K562 (cell line): ENCODE data around the gene WWOX. TPM values are rescaled to one million over a fixed set of nuclear protein-coding genes. Genes with fewer than 3 reads are reported as not detected.

Experiments used
- ATAC-seq: fragments of 200-7000 bp; cut with Tn5 transposase; 3 replicates; pipeline ENCODE4 v1.9.1; 2020; ENCODE audit warnings: moderate library complexity
- BruUV-seq: library from RNA; stranded (reverse); fragments of 400-500 nt; replicated peaks from 2 replicates; lab custom pipeline; 2021; lab: Mats Ljungman, UMichigan
- CTCF ChIA-PET: fragments of 300-600 bp; formaldehyde crosslinking; extraction: SDS; loops from one replicate; lab custom pipeline; 2021; ENCODE audit warnings: low intra/inter-chr PET ratio; lab: Yijun Ruan, JAX
- POLR2A ChIA-PET: fragments of 300-600, 350-650 bp; sonication (Branson Sonifier 250); formaldehyde crosslinking; extraction: SDS; loops from one replicate; lab custom pipeline; 2021; ENCODE audit warnings: antibody characterized with exemption, inconsistent platforms; lab: Yijun Ruan, JAX
- DNase-seq, 4 experiments: peaks; one replicate each; pipeline versions ENCODE4 v3.0.0 to v3.0.0-alpha.2; 2011 to 2018; ENCODE audit warnings: low spot score in 3 of 4, mixed read lengths in 3 of 4; ENCODE audit errors: extremely low read depth in 1 of 4
- FAIRE-seq: peaks from 2 replicates; lab custom pipeline; 2011; peaks lifted over from hg19 to GRCh38; lab: Jason Lieb, UNC
- H2AFZ ChIP-seq: 2 replicates; pipeline ENCODE4 v1.6.0; 2011; ENCODE audit warnings: low read depth, low read length, control low read depth, inconsistent platforms
- H3K27ac ChIP-seq: fragments of 200-600 bp; 3 replicates; pipeline ENCODE4 v1.8.0; 2011; ENCODE audit warnings: low read depth, mild to moderate bottlenecking, control low read depth, inconsistent platforms, low read length, moderate library complexity, mixed read lengths; ENCODE audit errors: extremely low read depth
- H3K27me3 ChIP-seq, 2 experiments: fragments of 300-600 bp in 1 of 2; 2 replicates in 1 of 2; 3 replicates in 1 of 2; pipeline versions ENCODE4 v1.6.0 to v1.8.0; 2011; ENCODE audit warnings: inconsistent platforms in 2 of 2, low read length in 2 of 2, mild to moderate bottlenecking in 1 of 2, mixed read lengths in 1 of 2, moderate library complexity in 1 of 2; ENCODE audit not compliant: control insufficient read depth in 2 of 2, insufficient read depth in 2 of 2
- H3K36me3 ChIP-seq: fragments of 300-600 bp; 3 replicates; pipeline ENCODE4 v1.8.0; 2011; ENCODE audit warnings: mild to moderate bottlenecking, low read length, inconsistent platforms; ENCODE audit not compliant: control insufficient read depth, insufficient read depth
- H3K4me1 ChIP-seq, 2 experiments: fragments of 200-600 bp in 1 of 2; replicated peaks in 1 of 2; 2 replicates in 1 of 2; 3 replicates in 1 of 2; pipeline versions ENCODE4 v1.5.1 to v1.8.0; 2011; ENCODE audit warnings: inconsistent platforms in 2 of 2, low read length in 2 of 2, mild to moderate bottlenecking in 1 of 2, mixed read lengths in 1 of 2, moderate library complexity in 1 of 2; ENCODE audit not compliant: control insufficient read depth in 2 of 2, insufficient read depth in 2 of 2
- H3K4me2 ChIP-seq: 2 replicates; pipeline ENCODE4 v1.6.1; 2011; ENCODE audit warnings: low read length, control low read depth, inconsistent platforms, mixed read lengths; ENCODE audit not compliant: insufficient read depth
- H3K4me3 ChIP-seq: fragments of 200-600 bp; sonication (generic), shearing (Covaris generic); 2 replicates; pipeline ENCODE4 v1.5.1; 2016; ENCODE audit warnings: control low read depth, inconsistent platforms
- H3K79me2 ChIP-seq: fragments of 200-600 bp; 3 replicates; pipeline ENCODE4 v1.8.0; 2011; ENCODE audit warnings: low read length, inconsistent platforms; ENCODE audit not compliant: control insufficient read depth, insufficient read depth
- H3K9ac ChIP-seq, 2 experiments: 2 replicates each; pipeline versions ENCODE4 v1.6.0 to v1.6.1; 2011; ENCODE audit warnings: low read depth in 2 of 2, low read length in 2 of 2, control low read depth in 1 of 2, inconsistent platforms in 1 of 2, mild to moderate bottlenecking in 1 of 2, mixed read lengths in 1 of 2; ENCODE audit not compliant: insufficient read depth in 1 of 2
- H3K9me1 ChIP-seq: one replicate; pipeline ENCODE4 v1.6.0; 2011; ENCODE audit warnings: inconsistent platforms, mild to moderate bottlenecking, low read length, moderate library complexity; ENCODE audit not compliant: control insufficient read depth, insufficient read depth
- H3K9me3 ChIP-seq: replicated peaks from 2 replicates; pipeline ENCODE4 v1.5.1; 2011; ENCODE audit warnings: low read depth, low read length, inconsistent platforms; ENCODE audit not compliant: control insufficient read depth, insufficient read depth
- H4K20me1 ChIP-seq: replicated peaks from 2 replicates; pipeline ENCODE4 v1.6.1; 2011; ENCODE audit warnings: low read length, inconsistent platforms, mixed read lengths; ENCODE audit not compliant: control insufficient read depth, insufficient read depth
- DMBX1 ChIP-seq: fragments of 250-450 bp; sonication (Bioruptor Pico); IDR thresholded peaks from 2 replicates; pipeline ENCODE4 v1.8.0; 2022; ENCODE audit warnings: inconsistent platforms, mild to moderate bottlenecking, moderate library complexity, borderline replicate concordance
- FOXP1 ChIP-seq: sonication (generic); formaldehyde crosslinking; IDR thresholded peaks from 2 replicates; pipeline ENCODE4 v1.8.0; 2022; ENCODE audit warnings: mild to moderate bottlenecking, missing genetic modification reagents
- KLF1 ChIP-seq: fragments of 450-650 bp; IDR thresholded peaks from 2 replicates; pipeline ENCODE4 v1.6.1; 2016; ENCODE audit warnings: missing genetic modification characterization, missing compliant biosample characterization
- RNF2 ChIP-seq: sonication (generic); IDR thresholded peaks from 2 replicates; pipeline ENCODE4 v1.6.1; 2016
- SOX6 ChIP-seq: fragments of 450-650 bp; IDR thresholded peaks from 2 replicates; pipeline ENCODE4 v1.6.1; 2014; ENCODE audit warnings: mild to moderate bottlenecking
- ZNF121 ChIP-seq: sonication (generic); formaldehyde crosslinking; conservative IDR thresholded peaks from 2 replicates; pipeline ENCODE4 v1.8.0; 2022; ENCODE audit warnings: missing genetic modification reagents
- ZNF561 ChIP-seq: fragments of 450-650 bp; formaldehyde crosslinking; conservative IDR thresholded peaks from 2 replicates; pipeline ENCODE4 v1.4.0; 2020; ENCODE audit warnings: mild to moderate bottlenecking, moderate library complexity
- ZNF586 ChIP-seq: fragments of 450-650 bp; formaldehyde crosslinking; conservative IDR thresholded peaks from 2 replicates; pipeline ENCODE4 v1.4.0; 2020; ENCODE audit warnings: mild to moderate bottlenecking, moderate library complexity
- ZNF75A ChIP-seq: fragments of 450-650 bp; formaldehyde crosslinking; IDR thresholded peaks from 2 replicates; pipeline ENCODE4 v1.4.0; 2020; ENCODE audit warnings: mild to moderate bottlenecking
- WGBS: fragments of 100-300 bp; shearing (Covaris generic); methylation state at CpG from one replicate; pipeline ENCODE4 v1.1.6; 2016; ENCODE audit warnings: low coverage, mixed read lengths; ENCODE audit not compliant: insufficient coverage; ENCODE audit errors: missing lambda C conversion rate; 5-methylcytosine and 5-hydroxymethylcytosine counted together
- in situ Hi-C: fragments of 300-500 bp; cut with MboI; formaldehyde crosslinking; loops from 4 replicates; pipeline ENCODE4 v1.15.0; 2018; ENCODE audit warnings: inconsistent platforms, mixed read lengths
- intact Hi-C: fragments of 100-400 bp; cut with micrococcal nuclease; formaldehyde crosslinking; loops from 2 replicates; pipeline ENCODE4 v1.14.2; 2022
- polyA plus RNA-seq, 8 experiments: library from polyadenylated mRNA; depleted of rRNA in 4 of 8; stranded (reverse) in 5 of 8; unstranded in 3 of 8; fragments of >200 nt; fragmentation: Nextera tagmentation in 2 of 8; fragmentation: Illumina TruSeq in 1 of 8; extraction: Ambion mirVana in 2 of 8; extraction: Trizol in 1 of 8; gene quantifications; 2 replicates each; pipeline versions ENCODE4 v1.2.1 to v1.2.3, GENCODE V29; 2011 to 2014; ENCODE audit warnings: inconsistent platforms in 1 of 8, missing spikeins in 1 of 8
- total RNA-seq, 7 experiments: library from RNA; depleted of rRNA in 6 of 7; stranded (reverse); fragments of >200 nt in 6 of 7; fragmentation: Illumina TruSeq in 2 of 7; extraction: Trizol in 2 of 7; gene quantifications; 2 replicates each; pipeline versions ENCODE4 v1.2.1 to v1.2.3, GENCODE V29; 2011 to 2021; ENCODE audit warnings: low replicate concordance in 1 of 7
- TF ChIP-seq, protein P1 (sequence below): sonication (generic); formaldehyde crosslinking; IDR thresholded peaks from 2 replicates; pipeline ENCODE4 v1.9.0; 2022; ENCODE audit warnings: mild to moderate bottlenecking, missing genetic modification reagents

WWOX gene
- total and polyA plus RNA-seq, 9 of the 15 experiments (the other 6 are each of a cell fraction or from before 2014, with no cell fraction given), result 1.6 to 22.7 (median 8.1) TPM

DNA sequence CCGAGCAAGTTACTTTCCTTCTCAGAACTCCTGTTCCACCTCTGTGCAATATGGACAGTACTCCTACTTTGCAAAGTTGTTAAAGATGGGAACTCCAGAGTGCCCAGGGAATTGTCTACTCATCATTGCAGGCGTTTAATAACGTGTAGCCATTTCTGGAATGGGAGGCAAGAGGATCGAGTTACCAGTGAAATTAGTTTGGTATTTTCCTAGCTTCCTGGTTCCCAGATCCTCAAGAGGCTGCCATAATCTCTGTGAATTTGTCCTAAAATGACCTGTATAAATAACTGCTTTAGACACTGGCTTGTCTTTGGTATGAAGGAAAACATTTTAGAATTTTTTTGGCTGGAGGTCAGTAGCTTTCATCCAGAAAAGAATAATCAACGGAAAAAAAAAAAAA is 27.7 kb downstream of the WWOX start:
- Histone ChIP-seq H3K9ac (no peak overlapping the region), H3K4me2 (no peak overlapping the region)

DNA sequence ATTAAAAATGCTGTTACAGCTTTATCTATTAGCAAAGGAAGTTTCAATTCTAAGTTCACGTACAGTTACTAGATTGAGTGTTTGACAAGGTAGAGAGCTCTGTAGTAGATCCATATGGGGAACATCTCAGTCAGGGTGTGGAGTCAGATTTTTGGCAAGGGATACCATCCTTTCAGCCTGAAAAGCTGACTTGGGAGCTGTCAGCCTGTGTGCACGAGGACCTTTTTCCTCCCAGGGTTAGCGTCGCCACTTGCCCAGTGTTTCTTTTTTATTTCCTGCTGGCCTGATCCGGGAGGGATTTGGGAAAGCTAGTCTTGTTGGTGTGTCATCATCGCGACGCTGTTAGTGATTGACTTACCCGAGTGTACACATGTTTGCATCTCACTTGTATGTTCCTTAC is 29.5 kb downstream of the WWOX start:
- no peak overlapping the region for H3K27ac ChIP-seq
- WGBS, result 39% methylated on average over 9 of the region's 9 CpGs
- H2AFZ ChIP-seq, result no peak overlapping the region
- ChIA-PET CTCF (no interaction called here), POLR2A (interaction anchor here (0.6 to 0.9 kb wide), 2 partner anchors 30 to 230 kb away, joined by 3 read pairs; partner anchors contain the start of gene WWOX)
- no peak overlapping the region for H3K4me2 ChIP-seq
- no peak overlapping the region for H3K4me3 ChIP-seq
- no peaks in the 10 kb centered on the region for H3K36me3 ChIP-seq
- H4K20me1 ChIP-seq, result no peaks in the 10 kb centered on the region
- H3K9me1 ChIP-seq, result no peaks in the 10 kb centered on the region
- no peaks in the 10 kb centered on the region for H3K27me3 ChIP-seq
- FAIRE-seq (no peak), ATAC-seq (no peak), DNase-seq (no peak)
- H3K9ac ChIP-seq, result no peak overlapping the region
- no peaks in the 10 kb centered on the region for H3K9me3 ChIP-seq
- TF ChIP-seq, protein P1, sequence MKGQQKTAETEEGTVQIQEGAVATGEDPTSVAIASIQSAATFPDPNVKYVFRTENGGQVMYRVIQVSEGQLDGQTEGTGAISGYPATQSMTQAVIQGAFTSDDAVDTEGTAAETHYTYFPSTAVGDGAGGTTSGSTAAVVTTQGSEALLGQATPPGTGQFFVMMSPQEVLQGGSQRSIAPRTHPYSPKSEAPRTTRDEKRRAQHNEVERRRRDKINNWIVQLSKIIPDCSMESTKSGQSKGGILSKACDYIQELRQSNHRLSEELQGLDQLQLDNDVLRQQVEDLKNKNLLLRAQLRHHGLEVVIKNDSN, result no peak
- TF ChIP-seq ZNF75A (CRISPR knock-in tag), result no peak
- H3K79me2 ChIP-seq, result no peaks in the 10 kb centered on the region
- no peaks in the 10 kb centered on the region for H3K4me1 ChIP-seq
- in situ Hi-C loops (no loop called here), intact Hi-C loops (no loop called here)
- BruUV-seq, result no TSS peak

More for the DNA sequence above, 27.7 kb downstream of the WWOX start:
- no TSS peak for BruUV-seq
- no peak overlapping the region for H3K4me3 ChIP-seq
- H3K79me2 ChIP-seq, result no peaks in the 10 kb centered on the region
- H3K27me3 ChIP-seq, result no peaks in the 10 kb centered on the region
- FAIRE-seq (no peak), ATAC-seq (no peak), DNase-seq (no peak)
- in situ Hi-C loops, result no loop called here
- H4K20me1 ChIP-seq, result no peaks in the 10 kb centered on the region
- TF ChIP-seq ZNF121 (CRISPR knock-in tag), result no peak
- TF ChIP-seq ZNF586 (CRISPR knock-in tag), result no peak
- no peak for TF ChIP-seq FOXP1 (CRISPR knock-in tag)
- no peak for TF ChIP-seq ZNF561 (CRISPR knock-in tag)
- TF ChIP-seq KLF1 (tag), result no peak
- TF ChIP-seq DMBX1 (CRISPR knock-in tag), result no peak
- no peak for TF ChIP-seq SOX6
- TF ChIP-seq RNF2, result no peak
- H3K27ac ChIP-seq, result no peak overlapping the region
- no peaks in the 10 kb centered on the region for H3K36me3 ChIP-seq
- no peaks in the 10 kb centered on the region for H3K9me1 ChIP-seq
- no peaks in the 10 kb centered on the region for H3K9me3 ChIP-seq
- no peak overlapping the region for H2AFZ ChIP-seq
- 2% methylated on average over 5 of the region's 5 CpGs for WGBS
- ChIA-PET POLR2A (no interaction called here), CTCF (interaction anchor here (0.6 kb wide), 1 partner anchor 28 kb away, joined by 3 read pairs; the partner anchor contains the start of gene WWOX)
- no peaks in the 10 kb centered on the region for H3K4me1 ChIP-seq
- intact Hi-C loops, result no loop called here
